ENCODE measurements around the gene CCDC112. TPM values are rescaled to one million over a fixed set of nuclear protein-coding genes. Genes with fewer than 3 reads are reported as not detected.
A peak's percentile ranks its signal among the peaks of the same experiment; 100 is the strongest.
"Not testable (repeated sequence)": the region's sequence is repeated elsewhere in the genome, so short reads cannot be mapped to it uniquely, and the experiment has no call there.

Gene CCDC112
- total RNA-seq, 8 experiments from 2014 or later, result 8.2 to 54.4 (median 39.4) TPM

GRCh38 chr5:115271295-115272050 is 25.0 kb downstream of the CCDC112 start:
- no peak overlapping the region for H3K27ac ChIP-seq
- in situ Hi-C loops (cut with MboI; ENCODE audit: low pct_unique_long_range_greater_than_20kb in 2 of 9, low sequenced_read_pairs in 9 of 9, unreplicated experiment in 9 of 9), result no loop called here

GRCh38 chr5:115267617-115268016 is 28.8 kb downstream of the CCDC112 start:
- ATAC-seq (replicated peaks in 6 of 8), result no peak
- peaks cover 4 to 7% of the 10 kb centered on the region in 2 donors for H3K4me1 ChIP-seq (replicated peaks in 1 of 2)
- H3K27ac ChIP-seq, result no peak overlapping the region
- no peak overlapping the region for H3K4me3 ChIP-seq
- in situ Hi-C loops (cut with MboI; ENCODE audit: low pct_unique_long_range_greater_than_20kb in 2 of 9, low sequenced_read_pairs in 9 of 9, unreplicated experiment in 9 of 9), result no loop called here

More at GRCh38 chr5:115271295-115272050, 25.0 kb downstream of the CCDC112 start:
- Histone ChIP-seq H3K4me3 (no peak overlapping the region), H3K4me1 (replicated peaks in 1 of 2) (no peaks in the 10 kb centered on the region)
- 87 to 100% (median 92%) methylated on average over 2 to 6 of the region's 6 CpGs for WGBS, 10 experiments
- no peak for ATAC-seq (replicated peaks in 6 of 8)

GRCh38 chr5:115265220-115265619 is 31.2 kb downstream of the CCDC112 start:
- Histone ChIP-seq H3K27ac (no peak overlapping the region), H3K4me1 (replicated peaks in 1 of 2) (peaks cover 16 to 17% of the 10 kb centered on the region in 2 donors), H3K4me3 (no peak overlapping the region)
- no peak for ATAC-seq (replicated peaks in 6 of 8)
- 89 to 100% (median 96%) methylated on average over 2 to 4 of the region's 13 CpGs; no CpG with 5 or more reads in 6 of the 10 experiments for WGBS, 10 experiments
- in situ Hi-C loops (cut with MboI; ENCODE audit: low pct_unique_long_range_greater_than_20kb in 2 of 9, low sequenced_read_pairs in 9 of 9, unreplicated experiment in 9 of 9), result no loop called here

GRCh38 chr5:115264786-115265185 is 31.7 kb downstream of the CCDC112 start:
- Histone ChIP-seq H3K4me3 (no peak overlapping the region), H3K4me1 (replicated peaks in 1 of 2) (peaks cover 16 to 17% of the 10 kb centered on the region in 2 donors), H3K27ac (no peak overlapping the region)
- ATAC-seq (replicated peaks in 6 of 8), result no peak
- WGBS, 10 experiments, result 80 to 100% (median 96%) methylated on average over 1 to 5 of the region's 13 CpGs; no CpG with 5 or more reads in 6 of the 10 experiments
- in situ Hi-C loops (cut with MboI; ENCODE audit: low pct_unique_long_range_greater_than_20kb in 2 of 9, low sequenced_read_pairs in 9 of 9, unreplicated experiment in 9 of 9), result no loop called here

GRCh38 chr5:115263078-115263380 is 33.4 kb downstream of the CCDC112 start:
- peak overlapping the region; percentile 54 to 88 (median 66) for H3K4me3 ChIP-seq
- in situ Hi-C loops (cut with MboI; ENCODE audit: low pct_unique_long_range_greater_than_20kb in 2 of 9, low sequenced_read_pairs in 9 of 9, unreplicated experiment in 9 of 9), result no loop called here
- peak overlapping the region; percentile 82 to 94 for H3K27ac ChIP-seq
- 12 to 58% (median 41%) methylated on average over 1 to 7 of the region's 7 CpGs; no CpG with 5 or more reads in 2 of the 10 experiments for WGBS, 10 experiments
- H3K4me1 ChIP-seq (replicated peaks in 1 of 2), result peaks cover 16 to 17% of the 10 kb centered on the region in 2 donors
- ATAC-seq (replicated peaks in 6 of 8), result no peak

GRCh38 chr5:115262321-115263077 is 34.0 kb downstream of the CCDC112 start, which contains the start of gene PGGT1B:
TSS of gene PGGT1B (minus strand) at chr5:115262877. CDS start at chr5:115262851, 26 bp downstream.
- peak within 1 kb of the TSS; percentile 82 to 94 for H3K27ac ChIP-seq
- peak; percentile 94 to 99 (median 98) for ATAC-seq (replicated peaks in 6 of 8)
- 0 to 1% (median 0%) methylated on average over 3 to 26 of the region's 50 CpGs; no CpG with 5 or more reads in 3 of the 10 experiments for WGBS, 10 experiments
- peaks cover 16 to 17% of the 10 kb centered on the region in 2 donors for H3K4me1 ChIP-seq (replicated peaks in 1 of 2)
- in situ Hi-C loops (cut with MboI; ENCODE audit: low pct_unique_long_range_greater_than_20kb in 2 of 9, low sequenced_read_pairs in 9 of 9, unreplicated experiment in 9 of 9), result no loop called here
- H3K4me3 ChIP-seq, result peak within 1 kb of the TSS; percentile 54 to 88 (median 66)

GRCh38 chr5:115262011-115262320 is 34.5 kb downstream of the CCDC112 start:
- H3K4me1 ChIP-seq (replicated peaks in 1 of 2), result peaks cover 16 to 17% of the 10 kb centered on the region in 2 donors
- H3K4me3 ChIP-seq, result peak overlapping the region; percentile 54 to 88 (median 66)
- in situ Hi-C loops (cut with MboI; ENCODE audit: low pct_unique_long_range_greater_than_20kb in 2 of 9, low sequenced_read_pairs in 9 of 9, unreplicated experiment in 9 of 9), result no loop called here
- peak; percentile 4 to 37 (median 11) for ATAC-seq (replicated peaks in 6 of 8)
- peak overlapping the region in 1 of 2 donors; percentile 94 for H3K27ac ChIP-seq
- WGBS, 10 experiments, result 0 to 5% (median 1%) methylated on average over 2 to 8 of the region's 8 CpGs; no CpG with 5 or more reads in 4 of the 10 experiments

- Histone ChIP-seq H3K4me1 (replicated peaks in 1 of 2) (peaks cover 16 to 17% of the 10 kb centered on the region in 2 donors), H3K27ac (no peak overlapping the region), H3K4me3 (no peak overlapping the region)
- WGBS, 10 experiments, result 88 to 100% (median 93%) methylated on average over 2 of the region's 2 CpGs; no CpG with 5 or more reads in 3 of the 10 experiments
- in situ Hi-C loops (cut with MboI; ENCODE audit: low pct_unique_long_range_greater_than_20kb in 2 of 9, low sequenced_read_pairs in 9 of 9, unreplicated experiment in 9 of 9), result no loop called here
- no peak for ATAC-seq (replicated peaks in 6 of 8)
Measured at GRCh38 chr5:115260248-115260647, 36.2 kb downstream of the CCDC112 start.

- no peak for ATAC-seq (replicated peaks in 6 of 8)
- Histone ChIP-seq H3K4me1 (replicated peaks in 1 of 2) (peaks cover 10 to 12% of the 10 kb centered on the region in 2 donors), H3K4me3 (no peak overlapping the region), H3K27ac (no peak overlapping the region)
- in situ Hi-C loops (cut with MboI; ENCODE audit: low pct_unique_long_range_greater_than_20kb in 2 of 9, low sequenced_read_pairs in 9 of 9, unreplicated experiment in 9 of 9), result no loop called here
Measured at GRCh38 chr5:115257981-115258380, 38.5 kb downstream of the CCDC112 start.

- H3K4me1 ChIP-seq (replicated peaks in 1 of 2); ATAC-seq (replicated peaks in 6 of 8); H3K4me3 ChIP-seq; H3K27ac ChIP-seq: not testable (repeated sequence)
- in situ Hi-C loops (cut with MboI; ENCODE audit: low pct_unique_long_range_greater_than_20kb in 2 of 9, low sequenced_read_pairs in 9 of 9, unreplicated experiment in 9 of 9), result loop anchor here in 2 of 9 experiments (25.0 kb wide), 2 partner anchors 137 to 162 kb away; no protein-coding TSS in a partner anchor
- WGBS, 10 experiments, result 0 to 100% (median 89%) methylated on average over 1 to 5 of the region's 5 CpGs; no CpG with 5 or more reads in 1 of the 10 experiments
Measured at GRCh38 chr5:115249379-115249778, 47.1 kb downstream of the CCDC112 start.

GRCh38 chr5:115246361-115246991 is 50.0 kb downstream of the CCDC112 start:
- in situ Hi-C loops (cut with MboI; ENCODE audit: low pct_unique_long_range_greater_than_20kb in 2 of 9, low sequenced_read_pairs in 9 of 9, unreplicated experiment in 9 of 9), result loop anchor here in 2 of 9 experiments (25.0 kb wide), 2 partner anchors 134 to 159 kb away; no protein-coding TSS in a partner anchor
- no peaks in the 10 kb centered on the region for H3K4me1 ChIP-seq (replicated peaks in 1 of 2)
- ATAC-seq (replicated peaks in 6 of 8), result peak in 7 of 8 experiments; percentile 36 to 84 (median 67)
- no peak overlapping the region for H3K4me3 ChIP-seq
- H3K27ac ChIP-seq, result no peak overlapping the region
- WGBS, 10 experiments, result 0 to 67% (median 11%) methylated on average over 1 to 3 of the region's 3 CpGs; no CpG with 5 or more reads in 1 of the 10 experiments

GRCh38 chr5:115243412-115243811 is 53.0 kb downstream of the CCDC112 start:
- no peaks in the 10 kb centered on the region for H3K4me1 ChIP-seq (replicated peaks in 1 of 2)
- peak in 2 of 8 experiments; percentile 23 to 28 for ATAC-seq (replicated peaks in 6 of 8)
- H3K27ac ChIP-seq, result no peak overlapping the region
- H3K4me3 ChIP-seq, result no peak overlapping the region
- in situ Hi-C loops (cut with MboI; ENCODE audit: low pct_unique_long_range_greater_than_20kb in 2 of 9, low sequenced_read_pairs in 9 of 9, unreplicated experiment in 9 of 9), result loop anchor here in 2 of 9 experiments (25.0 kb wide), 2 partner anchors 131 to 156 kb away; no protein-coding TSS in a partner anchor
